ENCODE measurements around the gene HPCA.

Gene HPCA

GRCh38 chr1:32894681-32895080 lies 8.4 kb downstream of the HPCA start:
- no peak overlapping the region for H3K27ac ChIP-seq (ENCODE audit: poor library complexity, severe bottlenecking)
- ATAC-seq (ENCODE audit: low read depth) (no peak), DNase-seq (ENCODE audit: low spot score) (no peak)
- H3K4me1 ChIP-seq (ENCODE audit: insufficient read depth, poor library complexity, severe bottlenecking), result no peaks in the 10 kb centered on the region
- TF ChIP-seq CTCF (IDR thresholded peaks at IDR 0.05; ENCODE audit: poor library complexity, severe bottlenecking), result no peak
- H3K27me3 ChIP-seq (ENCODE audit: insufficient read depth, poor library complexity, severe bottlenecking), result no peaks in the 10 kb centered on the region
- H3K9me3 ChIP-seq (ENCODE audit: severe bottlenecking), result no peaks in the 10 kb centered on the region
- H3K4me3 ChIP-seq (ENCODE audit: severe bottlenecking), result no peak overlapping the region
- no peaks in the 10 kb centered on the region for H3K36me3 ChIP-seq (ENCODE audit: low read depth)

DNA sequence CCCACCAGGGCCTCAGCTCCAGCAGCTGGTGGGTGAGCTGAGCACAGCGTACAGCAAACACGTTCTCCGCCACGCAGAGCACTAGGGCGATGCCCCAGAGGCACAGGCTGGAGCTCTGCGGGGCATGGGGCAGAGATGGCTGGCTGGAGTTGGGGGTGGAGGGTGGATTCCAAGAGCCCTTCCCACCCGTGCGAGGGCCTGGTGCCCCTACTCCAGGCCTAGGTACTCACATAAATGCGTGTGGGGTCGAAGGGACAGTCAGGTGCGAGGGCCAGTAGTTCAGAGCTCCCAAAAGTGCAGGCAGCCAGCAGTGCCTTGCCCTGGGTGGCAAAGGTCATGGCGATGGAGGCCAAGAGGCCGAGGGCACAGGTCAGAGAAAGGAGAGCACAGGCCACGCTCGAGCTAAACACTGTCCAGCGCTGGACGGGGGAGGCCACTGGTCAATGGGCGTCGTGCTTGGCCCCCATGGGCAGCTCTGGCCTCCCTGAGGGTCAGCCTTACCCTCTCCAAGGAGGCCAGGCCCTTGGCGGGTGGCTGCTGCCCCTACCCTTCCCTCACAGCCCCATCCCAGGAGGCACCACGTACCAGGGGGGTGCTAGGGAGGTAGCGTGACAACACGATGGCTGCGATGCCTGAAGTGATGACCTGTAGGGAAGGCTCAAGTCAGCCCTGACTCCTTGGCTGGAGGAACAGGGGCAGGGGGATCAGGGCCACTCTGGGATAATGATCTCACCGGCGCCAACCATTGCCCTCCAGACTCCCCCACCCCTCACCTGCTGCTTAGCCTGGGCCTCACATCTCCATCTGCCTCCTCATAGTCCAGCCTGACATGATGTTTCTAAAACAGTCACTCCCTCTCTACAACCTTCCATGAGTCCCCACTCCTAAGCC lies 9.3 kb downstream of the HPCA start:
- no peaks in the 10 kb centered on the region for H3K4me1 ChIP-seq (ENCODE audit: insufficient read depth, poor library complexity, severe bottlenecking)
- no peak overlapping the region for H3K4me3 ChIP-seq (ENCODE audit: severe bottlenecking)
- no peak for ATAC-seq (ENCODE audit: low read depth)
- DNase-seq (ENCODE audit: low spot score), result no peak
- no peaks in the 10 kb centered on the region for H3K27me3 ChIP-seq (ENCODE audit: insufficient read depth, poor library complexity, severe bottlenecking)
- no peaks in the 10 kb centered on the region for H3K36me3 ChIP-seq (ENCODE audit: low read depth)
- no peaks in the 10 kb centered on the region for H3K9me3 ChIP-seq (ENCODE audit: severe bottlenecking)
- H3K27ac ChIP-seq (ENCODE audit: poor library complexity, severe bottlenecking), result no peak overlapping the region
- no peak for TF ChIP-seq CTCF (IDR thresholded peaks at IDR 0.05; ENCODE audit: poor library complexity, severe bottlenecking)

- ATAC-seq (ENCODE audit: low read depth) (no peak), DNase-seq (ENCODE audit: low spot score) (no peak)
- no peak overlapping the region for H3K4me3 ChIP-seq (ENCODE audit: severe bottlenecking)
- H3K4me1 ChIP-seq (ENCODE audit: insufficient read depth, poor library complexity, severe bottlenecking), result no peaks in the 10 kb centered on the region
- no peaks in the 10 kb centered on the region for H3K9me3 ChIP-seq (ENCODE audit: severe bottlenecking)
- no peak for TF ChIP-seq CTCF (IDR thresholded peaks at IDR 0.05; ENCODE audit: poor library complexity, severe bottlenecking)
- no peaks in the 10 kb centered on the region for H3K36me3 ChIP-seq (ENCODE audit: low read depth)
- H3K27ac ChIP-seq (ENCODE audit: poor library complexity, severe bottlenecking), result no peak overlapping the region
- no peaks in the 10 kb centered on the region for H3K27me3 ChIP-seq (ENCODE audit: insufficient read depth, poor library complexity, severe bottlenecking)
These were observed 10.2 kb downstream of the HPCA start for GRCh38 chr1:32896451-32896850.

DNA sequence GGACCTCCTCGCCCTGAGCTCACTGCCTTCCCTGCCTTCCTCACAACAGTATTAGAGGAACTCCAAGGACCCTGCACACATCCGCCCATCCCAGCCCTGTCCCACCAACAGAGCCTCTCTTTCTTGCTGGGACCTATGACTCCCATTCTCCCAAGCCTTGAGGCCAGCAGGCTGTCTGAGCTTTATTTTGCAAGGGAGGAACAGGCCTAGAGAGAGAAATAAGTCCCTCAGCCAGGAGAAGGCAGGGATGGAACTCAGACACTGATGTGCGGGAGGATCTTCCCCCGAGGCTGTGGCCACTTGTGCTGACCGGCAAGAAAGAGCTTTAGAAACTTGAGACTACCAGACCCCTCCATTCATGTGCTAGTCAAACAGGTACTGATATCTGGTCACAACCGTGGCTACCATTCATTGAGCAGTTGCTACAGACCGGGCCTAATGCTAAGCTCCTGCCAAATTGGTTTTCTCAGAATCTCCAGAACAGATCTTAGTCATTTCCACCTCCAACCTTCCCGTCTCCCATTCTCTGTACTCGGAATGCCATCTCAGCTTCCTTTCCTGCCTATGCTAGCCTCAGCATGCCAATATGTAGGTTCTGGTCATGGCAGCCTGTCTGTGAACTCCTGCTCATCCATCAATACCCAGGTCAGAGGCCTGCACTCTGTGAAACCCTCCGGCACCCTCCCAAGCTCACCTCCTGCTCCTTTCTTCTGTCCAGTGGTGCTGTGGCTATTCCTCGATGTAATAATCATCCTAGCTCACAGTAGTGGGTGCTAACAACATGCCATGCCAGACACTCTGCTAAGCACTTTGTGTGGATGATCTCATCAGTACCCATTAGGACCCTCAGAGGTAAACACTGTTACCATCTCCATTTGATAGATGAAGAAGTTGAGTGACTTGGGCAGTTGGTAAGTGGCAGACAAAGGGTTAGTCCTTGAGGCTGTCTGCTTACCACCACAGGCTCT lies 11.1 kb downstream of the HPCA start:
- no peaks in the 10 kb centered on the region for H3K36me3 ChIP-seq (ENCODE audit: low read depth)
- no peaks in the 10 kb centered on the region for H3K9me3 ChIP-seq (ENCODE audit: severe bottlenecking)
- H3K4me3 ChIP-seq (ENCODE audit: severe bottlenecking), result no peak overlapping the region
- no peak overlapping the region for H3K27ac ChIP-seq (ENCODE audit: poor library complexity, severe bottlenecking)
- no peak for ATAC-seq (ENCODE audit: low read depth)
- H3K4me1 ChIP-seq (ENCODE audit: insufficient read depth, poor library complexity, severe bottlenecking), result no peaks in the 10 kb centered on the region
- H3K27me3 ChIP-seq (ENCODE audit: insufficient read depth, poor library complexity, severe bottlenecking), result no peaks in the 10 kb centered on the region
- no peak for TF ChIP-seq CTCF (IDR thresholded peaks at IDR 0.05; ENCODE audit: poor library complexity, severe bottlenecking)
- DNase-seq (ENCODE audit: low spot score), result no peak

Data from RWPE2 (cell line).